B cell (primary cell): ENCODE data around the gene MEGF11. TPM values are rescaled to one million over a fixed set of nuclear protein-coding genes. Genes with fewer than 3 reads are reported as not detected.

ENCODE experiments used
- ATAC-seq: fragments of 200-7000 bp; cut with Tn5 transposase; one replicate; pipeline ENCODE4 v1.10.0; 2021; ENCODE audit warnings: low read depth, mild to moderate bottlenecking, moderate number of reproducible peaks, moderate library complexity
- CTCF ChIA-PET: fragments of 350-600 bp; sonication (Branson Sonifier 250); formaldehyde crosslinking; loops from one replicate; lab custom pipeline; 2021; ENCODE audit warnings: antibody characterized with exemption, inconsistent platforms; lab: Charles Lee
- POLR2A ChIA-PET: fragments of 350-600 bp; sonication (Branson Sonifier 250); formaldehyde crosslinking; loops from one replicate; lab custom pipeline; 2021; ENCODE audit warnings: antibody characterized with exemption; lab: Charles Lee
- DNase-seq: peaks from one replicate; pipeline ENCODE4 v3.0.0; 2013
- H2AFZ ChIP-seq: 2 replicates; pipeline ENCODE4 v1.6.1; 2012; ENCODE audit warnings: mild to moderate bottlenecking, low read depth, low read length; ENCODE audit not compliant: insufficient read depth, poor library complexity, severe bottlenecking
- H3K27ac ChIP-seq, 2 donors: 1 replicate in 1 of 2; 2 replicates in 1 of 2; pipeline ENCODE4 v1.5.1; 2012 to 2013; ENCODE audit warnings: low read length in 2 of 2, mild to moderate bottlenecking in 2 of 2, moderate library complexity in 1 of 2
- H3K27me3 ChIP-seq, 4 experiments: fragments of 200-600 bp in 1 of 4; sonication (generic) in 1 of 4; replicated peaks in 1 of 4; 1 replicate in 2 of 4; 2 replicates in 2 of 4; pipeline versions ENCODE4 v1.6.1 to v1.7.0; 2013 to 2016; ENCODE audit warnings: low read length in 3 of 4, mild to moderate bottlenecking in 2 of 4, mixed read lengths in 1 of 4, moderate library complexity in 1 of 4; ENCODE audit not compliant: insufficient read depth in 4 of 4, control insufficient read depth in 3 of 4; ENCODE audit errors: control extremely low read depth in 1 of 4
- H3K36me3 ChIP-seq, 2 experiments: replicated peaks in 1 of 2; 1 replicate in 1 of 2; 2 replicates in 1 of 2; pipeline versions ENCODE4 v1.6.1 to v1.7.1; 2013; ENCODE audit warnings: low read length in 1 of 2; ENCODE audit not compliant: insufficient read depth in 2 of 2, control insufficient read depth in 1 of 2; ENCODE audit errors: control extremely low read depth in 1 of 2, extremely low read depth in 1 of 2
- H3K4me1 ChIP-seq, 2 donors: fragments of 200-600 bp in 1 of 2; sonication (generic) in 1 of 2; 1 replicate in 1 of 2; 2 replicates in 1 of 2; pipeline versions ENCODE4 v1.5.1 to v1.6.1; 2013 to 2017; ENCODE audit warnings: low read length in 2 of 2; ENCODE audit not compliant: control insufficient read depth in 2 of 2, insufficient read depth in 2 of 2
- H3K4me2 ChIP-seq: replicated peaks from 2 replicates; pipeline ENCODE3; 2012; ENCODE audit warnings: mild to moderate bottlenecking, low read depth, low read length; ENCODE audit not compliant: poor library complexity, severe bottlenecking
- H3K4me3 ChIP-seq, 5 experiments: fragments of 200-600 bp in 1 of 5; sonication (generic) in 1 of 5; 1 replicate in 3 of 5; 2 replicates in 2 of 5; pipeline versions ENCODE4 v1.5.1 to v1.7.0; 2011 to 2016; ENCODE audit warnings: low read length in 4 of 5, mild to moderate bottlenecking in 4 of 5, low read depth in 2 of 5, control low read depth in 1 of 5, moderate library complexity in 1 of 5; ENCODE audit not compliant: insufficient read depth in 1 of 5; ENCODE audit errors: control extremely low read depth in 1 of 5, extremely low read depth in 1 of 5
- H3K79me2 ChIP-seq: fragments of 200-600 bp; sonication (generic); one replicate; pipeline ENCODE4 v1.6.0; 2016; ENCODE audit warnings: low read length; ENCODE audit not compliant: control insufficient read depth, insufficient read depth
- H3K9ac ChIP-seq: fragments of 200-600 bp; sonication (generic); 2 replicates; pipeline ENCODE4 v1.6.1; 2017; ENCODE audit warnings: mild to moderate bottlenecking, low read length, moderate library complexity
- H3K9me3 ChIP-seq, 3 donors: one replicate each; pipeline versions ENCODE4 v1.6.1 to v1.7.1; 2013; ENCODE audit warnings: low read length in 2 of 3; ENCODE audit not compliant: control insufficient read depth in 2 of 3, insufficient read depth in 1 of 3; ENCODE audit errors: control extremely low read depth in 1 of 3
- H4K20me1 ChIP-seq: 2 replicates; pipeline ENCODE4 v1.6.0; 2012; ENCODE audit warnings: mild to moderate bottlenecking, low read length; ENCODE audit not compliant: insufficient read depth, control insufficient read depth, poor library complexity, severe bottlenecking
- H3K27ac Mint-ChIP-seq: one replicate; pipeline ENCODE4 v1.8.0; 2021; ENCODE audit warnings: mixed read lengths
- H3K27me3 Mint-ChIP-seq: one replicate; pipeline ENCODE4 v1.8.0; 2021; ENCODE audit warnings: mixed read lengths
- H3K4me1 Mint-ChIP-seq: one replicate; pipeline ENCODE4 v1.8.0; 2021; ENCODE audit warnings: mixed read lengths
- H3K4me3 Mint-ChIP-seq: one replicate; pipeline ENCODE4 v1.8.0; 2021; ENCODE audit warnings: mixed read lengths
- H3K9me3 Mint-ChIP-seq: one replicate; pipeline ENCODE4 v1.8.0; 2022; ENCODE audit warnings: mixed read lengths; ENCODE audit not compliant: insufficient read depth
- EZH2 ChIP-seq: IDR thresholded peaks from 2 replicates; pipeline ENCODE4 v1.6.1; 2012; ENCODE audit warnings: borderline replicate concordance, low read depth, mild to moderate bottlenecking, moderate library complexity, low read length; ENCODE audit not compliant: insufficient read depth, poor library complexity, severe bottlenecking
- WGBS: methylation state at CpG from one replicate; pipeline ENCODE4 v1.1.5; 2013; ENCODE audit warnings: missing lambda C conversion rate; ENCODE audit not compliant: insufficient coverage; 5-methylcytosine and 5-hydroxymethylcytosine counted together
- intact Hi-C: fragments of 100-400 bp; cut with micrococcal nuclease; formaldehyde crosslinking; loops from one replicate; pipeline ENCODE4 v1.10.0; 2022
- polyA plus RNA-seq: library from polyadenylated mRNA; depleted of rRNA; stranded (reverse); fragments of >200 nt; gene quantifications from 2 replicates; pipeline ENCODE4 v1.2.3, GENCODE V29; 2012
- total RNA-seq, 2 donors: library from RNA; stranded (reverse); fragments of 120-200 nt in 1 of 2; gene quantifications; 1 replicate in 1 of 2; 2 replicates in 1 of 2; pipeline versions ENCODE4 v1.2.3 to v1.2.4, GENCODE V29; 2013 to 2022
- TF ChIP-seq, protein P1 (sequence below): fragments of 200-600 bp; IDR thresholded peaks from one replicate; pipeline ENCODE4 v1.8.0; 2022; ENCODE audit warnings: antibody characterized with exemption, mild to moderate bottlenecking

MEGF11 gene
- total and polyA plus RNA-seq, 2 donors (not counting 1 experiment from before 2014, with no cell fraction given) = 0.04 to 0.34 TPM

DNA sequence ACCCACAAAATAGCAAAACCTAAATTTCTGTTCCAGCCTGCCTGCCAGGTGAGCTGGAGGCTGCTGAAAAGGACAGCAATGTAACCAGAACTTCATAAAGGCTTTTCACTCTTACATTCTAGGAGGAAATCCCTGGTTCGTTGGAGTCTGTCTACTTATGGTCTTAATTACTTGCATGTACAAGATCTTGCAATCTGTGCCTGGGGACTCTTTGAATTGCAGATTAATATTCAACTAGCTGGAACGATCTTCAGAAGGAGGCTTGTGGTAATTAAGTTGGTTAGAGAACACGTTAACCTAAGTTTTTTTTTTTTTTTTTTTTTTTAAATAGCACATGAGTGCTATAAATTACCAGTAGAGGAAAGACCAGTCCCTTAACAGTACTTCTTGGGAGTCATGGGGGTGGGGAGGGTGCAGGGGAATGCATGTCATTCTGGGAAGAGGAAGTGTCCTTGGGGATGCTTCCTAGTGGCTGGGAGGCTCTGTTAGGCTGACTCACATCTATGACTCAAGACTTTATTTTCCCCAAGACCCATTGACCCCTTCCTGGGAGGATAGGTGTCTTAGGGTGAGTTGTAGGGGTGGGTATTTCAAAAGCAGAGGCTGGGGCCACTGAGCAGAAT, 244.5 kb downstream of the MEGF11 start:
- no peak overlapping the region for H2AFZ ChIP-seq
- no peak overlapping the region for H3K9ac ChIP-seq
- H3K27ac ChIP-seq = no peak overlapping the region
- H3K27me3 ChIP-seq = peaks cover 0 to 6% (median 2%) of the 10 kb centered on the region in 4 experiments
- Mint-ChIP-seq H3K4me3 (no peak overlapping the region), H3K9me3 (no peaks in the 10 kb centered on the region), H3K27ac (no peak overlapping the region), H3K4me1 (no peaks in the 10 kb centered on the region), H3K27me3 (peaks cover 38% of the 10 kb centered on the region)
- H3K4me1 ChIP-seq = no peaks in the 10 kb centered on the region
- no peaks in the 10 kb centered on the region for H3K79me2 ChIP-seq
- H3K4me2 ChIP-seq = no peak overlapping the region
- no peaks in the 10 kb centered on the region for H4K20me1 ChIP-seq
- CTCF ChIA-PET = interaction anchor here (0.6 kb wide), 1 partner anchor 351 kb away, joined by 3 read pairs; no protein-coding TSS in a partner anchor
- H3K4me3 ChIP-seq = no peak overlapping the region
- intact Hi-C loops = no loop called here
- POLR2A ChIA-PET = interaction anchor here (0.8 kb wide), 1 partner anchor 36 kb away, joined by 5 read pairs; no protein-coding TSS in a partner anchor
- no peaks in the 10 kb centered on the region for H3K36me3 ChIP-seq
- ATAC-seq (no peak), DNase-seq (no peak)
- peaks cover 0 to 7% (median 0%) of the 10 kb centered on the region in 3 donors for H3K9me3 ChIP-seq
- WGBS = no CpG with 5 or more reads among the region's 3 CpGs
- no peak for TF ChIP-seq EZH2
- TF ChIP-seq, protein P1, sequence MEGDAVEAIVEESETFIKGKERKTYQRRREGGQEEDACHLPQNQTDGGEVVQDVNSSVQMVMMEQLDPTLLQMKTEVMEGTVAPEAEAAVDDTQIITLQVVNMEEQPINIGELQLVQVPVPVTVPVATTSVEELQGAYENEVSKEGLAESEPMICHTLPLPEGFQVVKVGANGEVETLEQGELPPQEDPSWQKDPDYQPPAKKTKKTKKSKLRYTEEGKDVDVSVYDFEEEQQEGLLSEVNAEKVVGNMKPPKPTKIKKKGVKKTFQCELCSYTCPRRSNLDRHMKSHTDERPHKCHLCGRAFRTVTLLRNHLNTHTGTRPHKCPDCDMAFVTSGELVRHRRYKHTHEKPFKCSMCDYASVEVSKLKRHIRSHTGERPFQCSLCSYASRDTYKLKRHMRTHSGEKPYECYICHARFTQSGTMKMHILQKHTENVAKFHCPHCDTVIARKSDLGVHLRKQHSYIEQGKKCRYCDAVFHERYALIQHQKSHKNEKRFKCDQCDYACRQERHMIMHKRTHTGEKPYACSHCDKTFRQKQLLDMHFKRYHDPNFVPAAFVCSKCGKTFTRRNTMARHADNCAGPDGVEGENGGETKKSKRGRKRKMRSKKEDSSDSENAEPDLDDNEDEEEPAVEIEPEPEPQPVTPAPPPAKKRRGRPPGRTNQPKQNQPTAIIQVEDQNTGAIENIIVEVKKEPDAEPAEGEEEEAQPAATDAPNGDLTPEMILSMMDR = no peak

DNA sequence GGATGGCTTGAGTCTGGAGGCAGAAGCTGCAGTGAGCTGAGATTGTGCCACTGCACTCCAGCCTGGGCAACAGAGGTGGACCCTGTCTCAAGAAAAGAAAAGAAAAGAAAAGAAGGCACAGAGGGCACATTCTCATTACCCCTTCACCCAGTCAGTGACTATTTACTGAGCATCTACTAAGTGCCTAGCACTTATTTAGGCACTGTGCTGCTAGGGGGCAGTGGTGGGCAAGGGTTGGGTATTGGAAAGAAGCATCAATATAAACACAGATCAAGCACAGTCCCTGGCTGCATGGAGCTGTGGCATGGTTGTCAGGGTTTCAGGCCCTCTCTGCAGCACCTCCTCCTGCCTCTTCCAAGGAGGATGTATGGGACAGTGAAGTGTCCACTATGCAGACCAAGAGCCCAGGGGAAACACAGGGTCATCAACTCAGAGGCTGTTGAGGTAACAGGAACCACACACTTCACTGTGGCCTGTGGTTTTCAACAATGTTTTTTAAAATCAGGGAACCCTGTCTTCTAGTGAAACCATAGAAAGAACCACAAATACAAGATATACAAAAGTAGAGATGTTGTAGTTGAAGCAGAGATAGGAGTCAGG, 245.8 kb downstream of the MEGF11 start:
- Histone ChIP-seq H3K9ac (no peak overlapping the region), H3K27ac (no peak overlapping the region), H3K4me1 (no peaks in the 10 kb centered on the region), H3K79me2 (no peaks in the 10 kb centered on the region), H3K27me3 (peaks cover 0 to 6% (median 2%) of the 10 kb centered on the region in 4 experiments), H2AFZ (no peak overlapping the region), H3K4me3 (no peak overlapping the region), H4K20me1 (no peaks in the 10 kb centered on the region), H3K36me3 (no peaks in the 10 kb centered on the region), H3K4me2 (no peak overlapping the region), H3K9me3 (peaks cover 0 to 7% (median 0%) of the 10 kb centered on the region in 3 donors)
- Mint-ChIP-seq H3K4me3 (no peak overlapping the region), H3K27ac (no peak overlapping the region), H3K9me3 (no peaks in the 10 kb centered on the region), H3K4me1 (no peaks in the 10 kb centered on the region), H3K27me3 (peaks cover 38% of the 10 kb centered on the region)
- TF ChIP-seq, protein P1 = no peak
- TF ChIP-seq EZH2 = no peak
- CTCF ChIA-PET = no interaction called here
- ATAC-seq (no peak), DNase-seq (no peak)
- intact Hi-C loops = no loop called here
- POLR2A ChIA-PET = no interaction called here
